GM12878 (cell line): ENCODE measurements around the gene RNF34. TPM values are rescaled to one million over a fixed set of nuclear protein-coding genes. Genes with fewer than 3 reads are reported as not detected.

ENCODE experiments used
- ATAC-seq: fragments of 200-7000 bp; cut with Tn5 transposase; 3 replicates; pipeline ENCODE4 v1.9.1; 2020; ENCODE audit warnings: mild to moderate bottlenecking, moderate library complexity
- BruUV-seq: library from RNA; stranded (reverse); fragments of 400-500 nt; replicated peaks from 2 replicates; lab custom pipeline; 2021; lab: Mats Ljungman, UMichigan
- CTCF ChIA-PET: fragments of 300-600 bp; sonication (Branson Sonifier 250); formaldehyde crosslinking; extraction: SDS; loops from one replicate; lab custom pipeline; 2021; ENCODE audit warnings: inconsistent platforms; lab: Yijun Ruan, JAX
- POLR2A ChIA-PET: fragments of 350-600 bp; formaldehyde crosslinking; extraction: SDS; loops from one replicate; lab custom pipeline; 2021; ENCODE audit warnings: inconsistent platforms; lab: Charles Lee
- RAD21 ChIA-PET: fragments of 300-600 bp; sonication (Branson Sonifier 250); formaldehyde crosslinking; loops from one replicate; lab custom pipeline; 2023; ENCODE audit warnings: antibody characterized with exemption; ENCODE audit not compliant: unreplicated experiment; lab: Charles Lee
- SMC1A ChIA-PET: fragments of 300-600 bp; sonication (Branson Sonifier 250); formaldehyde crosslinking; loops from one replicate; lab custom pipeline; 2023; ENCODE audit not compliant: unreplicated experiment, uncharacterized antibody; lab: Charles Lee
- DNase-seq: peaks from one replicate; pipeline ENCODE4 v3.0.0-alpha.2; 2011; ENCODE audit warnings: low read depth, low spot score
- FAIRE-seq: peaks from 3 replicates; lab custom pipeline; 2011; peaks lifted over from hg19 to GRCh38; lab: Jason Lieb, UNC
- H2AFZ ChIP-seq: 2 replicates; pipeline ENCODE4 v1.6.0; 2011; ENCODE audit warnings: low read depth, low read length, control low read depth; ENCODE audit not compliant: control insufficient read depth
- H3K27ac ChIP-seq: 2 replicates; pipeline ENCODE4 v1.5.1; 2011; ENCODE audit warnings: control low read depth; ENCODE audit not compliant: control insufficient read depth, insufficient read depth
- H3K27me3 ChIP-seq, 2 experiments: replicated peaks in 1 of 2; 2 replicates each; pipeline versions ENCODE4 v1.6.0 to v1.6.1; 2011; ENCODE audit warnings: low read length in 1 of 2; ENCODE audit not compliant: control insufficient read depth in 2 of 2, insufficient read depth in 2 of 2
- H3K36me3 ChIP-seq, 2 experiments: 2 replicates each; pipeline ENCODE4 v1.5.1; 2011; ENCODE audit warnings: low read length in 1 of 2; ENCODE audit not compliant: control insufficient read depth in 2 of 2, insufficient read depth in 2 of 2
- H3K4me1 ChIP-seq: 2 replicates; pipeline ENCODE4 v1.6.1; 2011; ENCODE audit warnings: mild to moderate bottlenecking, low read length, moderate library complexity, mixed read lengths; ENCODE audit not compliant: control insufficient read depth, insufficient read depth
- H3K4me2 ChIP-seq: 2 replicates; pipeline ENCODE4 v1.6.0; 2011; ENCODE audit warnings: control low read depth; ENCODE audit not compliant: control insufficient read depth, insufficient read depth
- H3K4me3 ChIP-seq: fragments of 200-600 bp; sonication (generic); 2 replicates; pipeline ENCODE4 v1.5.1; 2016
- H3K79me2 ChIP-seq: 2 replicates; pipeline ENCODE4 v1.6.0; 2011; ENCODE audit warnings: low read length; ENCODE audit not compliant: control insufficient read depth, insufficient read depth
- H3K9ac ChIP-seq: 2 replicates; pipeline ENCODE4 v1.8.0; 2011; ENCODE audit warnings: low read length, control low read depth, mixed read lengths; ENCODE audit not compliant: control insufficient read depth, insufficient read depth
- H3K9me3 ChIP-seq: replicated peaks from 3 replicates; pipeline ENCODE4 v1.5.1; 2011; ENCODE audit warnings: mild to moderate bottlenecking, low read length; ENCODE audit not compliant: control insufficient read depth, insufficient read depth
- H4K20me1 ChIP-seq: 2 replicates; pipeline ENCODE4 v1.6.0; 2011; ENCODE audit not compliant: control insufficient read depth, insufficient read depth
- ASH2L ChIP-seq: fragments of 300-600, 200-600 bp; sonication (generic); IDR thresholded peaks from 2 replicates; pipeline ENCODE4 v1.6.1; 2017; ENCODE audit warnings: low read depth, mild to moderate bottlenecking, borderline replicate concordance
- GABPA ChIP-seq: IDR thresholded peaks from 2 replicates; pipeline ENCODE4 v1.6.1; 2014; ENCODE audit warnings: antibody characterized with exemption, low read depth, mild to moderate bottlenecking, inconsistent platforms
- HDAC2 ChIP-seq: fragments of 200-600 bp; sonication (generic); IDR thresholded peaks from 2 replicates; pipeline ENCODE4 v1.6.1; 2017
- KDM1A ChIP-seq: fragments of 200-600 bp; sonication (generic); IDR thresholded peaks from 2 replicates; pipeline ENCODE4 v1.6.1; 2016; ENCODE audit warnings: borderline replicate concordance
- MTA2 ChIP-seq: fragments of 450-650 bp; IDR thresholded peaks from 2 replicates; pipeline ENCODE4 v1.6.1; 2016; ENCODE audit warnings: low read depth, mild to moderate bottlenecking, moderate library complexity
- RAD51 ChIP-seq: fragments of 450-650 bp; IDR thresholded peaks from 2 replicates; pipeline ENCODE4 v1.6.1; 2016; ENCODE audit warnings: moderate library complexity, mild to moderate bottlenecking, inconsistent platforms
- SMAD1 ChIP-seq: fragments of 450-650 bp; IDR thresholded peaks from 2 replicates; pipeline ENCODE4 v1.6.1; 2018; ENCODE audit warnings: mild to moderate bottlenecking, low read depth; ENCODE audit not compliant: partially characterized antibody
- SUPT20H ChIP-seq: IDR thresholded peaks from 2 replicates; pipeline ENCODE4 v1.6.1; 2011; ENCODE audit warnings: low read depth, mild to moderate bottlenecking, low read length, moderate library complexity, borderline replicate concordance; ENCODE audit not compliant: control insufficient read depth
- TARDBP ChIP-seq: IDR thresholded peaks from 2 replicates; pipeline ENCODE4 v1.6.1; 2016; ENCODE audit warnings: borderline replicate concordance
- YBX1 ChIP-seq: fragments of 450-650 bp; IDR thresholded peaks from 2 replicates; pipeline ENCODE4 v1.6.1; 2016; ENCODE audit warnings: antibody characterized with exemption
- ZBED1 ChIP-seq: IDR thresholded peaks from 2 replicates; pipeline ENCODE4 v1.6.1; 2016; ENCODE audit warnings: borderline replicate concordance
- WGBS: methylation state at CpG from one replicate; pipeline ENCODE4 v1.1.6; 2016; ENCODE audit warnings: low lambda C conversion rate; ENCODE audit not compliant: insufficient replicate concordance, insufficient coverage; ENCODE audit errors: missing lambda C conversion rate; 5-methylcytosine and 5-hydroxymethylcytosine counted together
- in situ Hi-C: fragments of 300-500 bp; cut with MboI; formaldehyde crosslinking; loops from 9 replicates; pipeline ENCODE4 v1.14.3; 2018; ENCODE audit warnings: mixed read lengths
- intact Hi-C: fragments of 100-400 bp; cut with micrococcal nuclease; formaldehyde crosslinking; loops from one replicate; pipeline ENCODE4 v1.14.2; 2022; ENCODE audit not compliant: unreplicated experiment
- polyA plus RNA-seq, 11 experiments: library from polyadenylated mRNA; depleted of rRNA in 4 of 11; unstranded in 6 of 11; stranded (reverse) in 5 of 11; fragments of >200 nt; fragmentation: Nextera tagmentation in 4 of 11; fragmentation: Illumina TruSeq in 1 of 11; extraction: Ambion mirVana in 4 of 11; extraction: Trizol in 1 of 11; gene quantifications; 1 replicate in 1 of 11; 2 replicates in 10 of 11; pipeline versions ENCODE4 v1.2.1 to v1.2.3, GENCODE V29; 2011 to 2016; ENCODE audit warnings: inconsistent platforms in 2 of 11, missing spikeins in 2 of 11, low read depth in 1 of 11
- total RNA-seq, 4 experiments: library from RNA; depleted of rRNA in 3 of 4; stranded (reverse); fragments of >200 nt in 3 of 4; fragmentation: Illumina TruSeq in 1 of 4; extraction: Trizol in 1 of 4; gene quantifications; 2 replicates each; pipeline versions ENCODE4 v1.2.1 to v1.2.3, GENCODE V29; 2013 to 2021
- TF ChIP-seq, protein P1 (sequence below), 3 experiments: IDR thresholded peaks in 2 of 3; conservative IDR thresholded peaks in 1 of 3; 2 replicates each; pipeline ENCODE4 v1.5.1; 2011; ENCODE audit warnings: low read depth in 3 of 3, low read length in 3 of 3, mild to moderate bottlenecking in 3 of 3, control low read depth in 2 of 3, moderate library complexity in 2 of 3, inconsistent platforms in 1 of 3, mixed read lengths in 1 of 3; ENCODE audit not compliant: control insufficient read depth in 2 of 3, insufficient read depth in 1 of 3; ENCODE audit errors: extremely low read depth in 1 of 3
- TF ChIP-seq, protein P2 (sequence below): fragments of 450-650 bp; IDR thresholded peaks from 2 replicates; pipeline ENCODE4 v1.6.1; 2017; ENCODE audit warnings: low read depth, mild to moderate bottlenecking, moderate library complexity
- TF ChIP-seq, protein P3 (sequence below): fragments of 450-650 bp; IDR thresholded peaks from 2 replicates; pipeline ENCODE4 v1.6.1; 2016; ENCODE audit warnings: mild to moderate bottlenecking, moderate library complexity, borderline replicate concordance

The RNF34 gene
- total and polyA plus RNA-seq, 10 of the 15 experiments (the other 5 are each of a cell fraction or from before 2014, with no cell fraction given), result 63.6 to 199 (median 115) TPM

DNA sequence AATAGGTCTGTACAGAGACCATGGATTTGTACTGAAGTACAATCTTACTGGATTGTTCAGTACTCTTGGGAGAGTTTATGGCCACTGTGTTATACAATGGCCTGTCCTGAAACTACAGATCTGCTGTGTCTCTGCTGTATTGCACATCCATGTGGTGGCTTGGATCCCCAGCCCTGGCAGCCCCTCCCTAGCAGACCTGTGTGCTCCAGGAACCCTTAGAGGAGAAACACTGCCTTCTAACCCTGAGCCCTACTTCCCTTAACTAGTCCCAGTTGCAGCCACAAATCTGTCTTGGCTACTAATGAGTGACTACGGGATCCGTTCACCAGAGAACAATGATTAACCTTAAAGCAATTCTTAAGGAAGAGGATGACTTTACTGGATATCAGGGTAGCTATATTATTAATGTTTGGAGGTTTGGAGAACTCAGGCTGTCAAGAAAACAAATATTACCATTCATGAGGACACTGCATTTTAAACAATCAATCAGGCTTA, 27.7 kb downstream of the RNF34 start (continued):
- TF ChIP-seq, protein P1, sequence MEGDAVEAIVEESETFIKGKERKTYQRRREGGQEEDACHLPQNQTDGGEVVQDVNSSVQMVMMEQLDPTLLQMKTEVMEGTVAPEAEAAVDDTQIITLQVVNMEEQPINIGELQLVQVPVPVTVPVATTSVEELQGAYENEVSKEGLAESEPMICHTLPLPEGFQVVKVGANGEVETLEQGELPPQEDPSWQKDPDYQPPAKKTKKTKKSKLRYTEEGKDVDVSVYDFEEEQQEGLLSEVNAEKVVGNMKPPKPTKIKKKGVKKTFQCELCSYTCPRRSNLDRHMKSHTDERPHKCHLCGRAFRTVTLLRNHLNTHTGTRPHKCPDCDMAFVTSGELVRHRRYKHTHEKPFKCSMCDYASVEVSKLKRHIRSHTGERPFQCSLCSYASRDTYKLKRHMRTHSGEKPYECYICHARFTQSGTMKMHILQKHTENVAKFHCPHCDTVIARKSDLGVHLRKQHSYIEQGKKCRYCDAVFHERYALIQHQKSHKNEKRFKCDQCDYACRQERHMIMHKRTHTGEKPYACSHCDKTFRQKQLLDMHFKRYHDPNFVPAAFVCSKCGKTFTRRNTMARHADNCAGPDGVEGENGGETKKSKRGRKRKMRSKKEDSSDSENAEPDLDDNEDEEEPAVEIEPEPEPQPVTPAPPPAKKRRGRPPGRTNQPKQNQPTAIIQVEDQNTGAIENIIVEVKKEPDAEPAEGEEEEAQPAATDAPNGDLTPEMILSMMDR (IDR thresholded peaks at IDR 0.05 in 2 of 3, conservative IDR thresholded peaks at IDR 0.05 in 1 of 3; ENCODE audit: control insufficient read depth in 2 of 3, extremely low read depth in 1 of 3, insufficient read depth in 1 of 3, low read depth in 3 of 3, low read length in 3 of 3), result no peak
- no peak for TF ChIP-seq KDM1A
- no peak for TF ChIP-seq ASH2L
- TF ChIP-seq ZBED1, result no peak
- TF ChIP-seq SMAD1, result no peak
- no peak for TF ChIP-seq MTA2
- TF ChIP-seq YBX1, result no peak
- TF ChIP-seq GABPA, result no peak
- TF ChIP-seq SUPT20H, result no peak
- TF ChIP-seq, protein P2, sequence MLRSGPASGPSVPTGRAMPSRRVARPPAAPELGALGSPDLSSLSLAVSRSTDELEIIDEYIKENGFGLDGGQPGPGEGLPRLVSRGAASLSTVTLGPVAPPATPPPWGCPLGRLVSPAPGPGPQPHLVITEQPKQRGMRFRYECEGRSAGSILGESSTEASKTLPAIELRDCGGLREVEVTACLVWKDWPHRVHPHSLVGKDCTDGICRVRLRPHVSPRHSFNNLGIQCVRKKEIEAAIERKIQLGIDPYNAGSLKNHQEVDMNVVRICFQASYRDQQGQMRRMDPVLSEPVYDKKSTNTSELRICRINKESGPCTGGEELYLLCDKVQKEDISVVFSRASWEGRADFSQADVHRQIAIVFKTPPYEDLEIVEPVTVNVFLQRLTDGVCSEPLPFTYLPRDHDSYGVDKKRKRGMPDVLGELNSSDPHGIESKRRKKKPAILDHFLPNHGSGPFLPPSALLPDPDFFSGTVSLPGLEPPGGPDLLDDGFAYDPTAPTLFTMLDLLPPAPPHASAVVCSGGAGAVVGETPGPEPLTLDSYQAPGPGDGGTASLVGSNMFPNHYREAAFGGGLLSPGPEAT, result no peak
- TF ChIP-seq, all 136 proteins: peak for 0

DNA sequence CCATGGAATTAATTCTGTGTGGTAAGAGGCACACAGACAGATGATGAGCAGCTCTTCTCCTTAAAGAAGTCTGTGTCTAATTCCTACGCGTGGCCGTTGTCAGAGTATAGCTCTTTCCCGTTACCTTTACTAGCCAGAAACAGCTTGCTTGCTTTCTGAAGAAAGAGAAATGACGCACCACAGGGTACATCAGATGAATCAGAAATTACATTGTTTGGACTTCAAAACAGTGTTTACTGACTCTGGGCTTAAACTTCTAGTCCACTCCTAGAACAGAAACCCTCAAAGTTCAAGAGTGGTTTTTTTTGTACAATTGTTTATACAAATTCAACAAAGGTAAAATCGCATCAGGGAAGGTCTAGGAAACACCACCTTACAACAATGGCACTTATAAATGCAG, 29.0 kb downstream of the RNF34 start:
- WGBS, result 100% methylated on average over 6 of the region's 6 CpGs
- no peak for DNase-seq
- ChIA-PET CTCF (interaction anchor here (1.0 to 1.3 kb wide), 2 partner anchors 14 to 16 kb away, joined by 3 to 5 read pairs; no protein-coding TSS in a partner anchor), POLR2A (no interaction called here), RAD21 (no interaction called here), SMC1A (no interaction called here)
- H3K9ac ChIP-seq, result no peak overlapping the region
- intact Hi-C loops, result no loop called here
- ATAC-seq, result no peak
- BruUV-seq, result no TSS peak
- no peak overlapping the region for H3K4me2 ChIP-seq
- no peaks in the 10 kb centered on the region for H3K27me3 ChIP-seq
- in situ Hi-C loops, result loop anchor here (25.0 kb wide), 1 partner anchor 92 kb away; no protein-coding TSS in a partner anchor
- no peak overlapping the region for H2AFZ ChIP-seq
- peaks cover 22% of the 10 kb centered on the region for H3K4me1 ChIP-seq
- no peak overlapping the region for H3K27ac ChIP-seq
- TF ChIP-seq, protein P3, sequence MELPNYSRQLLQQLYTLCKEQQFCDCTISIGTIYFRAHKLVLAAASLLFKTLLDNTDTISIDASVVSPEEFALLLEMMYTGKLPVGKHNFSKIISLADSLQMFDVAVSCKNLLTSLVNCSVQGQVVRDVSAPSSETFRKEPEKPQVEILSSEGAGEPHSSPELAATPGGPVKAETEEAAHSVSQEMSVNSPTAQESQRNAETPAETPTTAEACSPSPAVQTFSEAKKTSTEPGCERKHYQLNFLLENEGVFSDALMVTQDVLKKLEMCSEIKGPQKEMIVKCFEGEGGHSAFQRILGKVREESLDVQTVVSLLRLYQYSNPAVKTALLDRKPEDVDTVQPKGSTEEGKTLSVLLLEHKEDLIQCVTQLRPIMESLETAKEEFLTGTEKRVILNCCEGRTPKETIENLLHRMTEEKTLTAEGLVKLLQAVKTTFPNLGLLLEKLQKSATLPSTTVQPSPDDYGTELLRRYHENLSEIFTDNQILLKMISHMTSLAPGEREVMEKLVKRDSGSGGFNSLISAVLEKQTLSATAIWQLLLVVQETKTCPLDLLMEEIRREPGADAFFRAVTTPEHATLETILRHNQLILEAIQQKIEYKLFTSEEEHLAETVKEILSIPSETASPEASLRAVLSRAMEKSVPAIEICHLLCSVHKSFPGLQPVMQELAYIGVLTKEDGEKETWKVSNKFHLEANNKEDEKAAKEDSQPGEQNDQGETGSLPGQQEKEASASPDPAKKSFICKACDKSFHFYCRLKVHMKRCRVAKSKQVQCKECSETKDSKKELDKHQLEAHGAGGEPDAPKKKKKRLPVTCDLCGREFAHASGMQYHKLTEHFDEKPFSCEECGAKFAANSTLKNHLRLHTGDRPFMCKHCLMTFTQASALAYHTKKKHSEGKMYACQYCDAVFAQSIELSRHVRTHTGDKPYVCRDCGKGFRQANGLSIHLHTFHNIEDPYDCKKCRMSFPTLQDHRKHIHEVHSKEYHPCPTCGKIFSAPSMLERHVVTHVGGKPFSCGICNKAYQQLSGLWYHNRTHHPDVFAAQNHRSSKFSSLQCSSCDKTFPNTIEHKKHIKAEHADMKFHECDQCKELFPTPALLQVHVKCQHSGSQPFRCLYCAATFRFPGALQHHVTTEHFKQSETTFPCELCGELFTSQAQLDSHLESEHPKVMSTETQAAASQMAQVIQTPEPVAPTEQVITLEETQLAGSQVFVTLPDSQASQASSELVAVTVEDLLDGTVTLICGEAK, result no peak
- TF ChIP-seq TARDBP (no peak), RAD51 (no peak), HDAC2 (no peak)
- H3K79me2 ChIP-seq, result peaks cover 4% of the 10 kb centered on the region
- no peak overlapping the region for H3K4me3 ChIP-seq
- no peaks in the 10 kb centered on the region for H4K20me1 ChIP-seq
- no peak for FAIRE-seq
- H3K36me3 ChIP-seq, result peaks cover 33 to 42% of the 10 kb centered on the region in 2 experiments
- H3K9me3 ChIP-seq, result no peaks in the 10 kb centered on the region
